Activated naive CD4-positive, alpha-beta T cell treated with anti-CD3 and anti-CD28 coated beads for 36 hours (primary cell): Measurements from ENCODE around the gene CACNA1S. TPM values are rescaled to one million over a fixed set of nuclear protein-coding genes. Genes with fewer than 3 reads are reported as not detected.

ENCODE experiments used
- CTCF ChIA-PET: fragments of 350-600 bp; sonication (Branson Sonifier 250); formaldehyde crosslinking; loops from one replicate; lab custom pipeline; 2021; ENCODE audit warnings: antibody characterized with exemption; lab: Charles Lee
- DNase-seq: peaks from one replicate; pipeline ENCODE4 v3.0.0-alpha.2; 2020
- H3K27ac Mint-ChIP-seq: one replicate; pipeline ENCODE4 v1.8.0; 2021; ENCODE audit warnings: mild to moderate bottlenecking, mixed read lengths
- H3K27me3 Mint-ChIP-seq: one replicate; pipeline ENCODE4 v1.8.0; 2021; ENCODE audit warnings: low read depth, mixed read lengths
- H3K36me3 Mint-ChIP-seq: one replicate; pipeline ENCODE4 v1.8.0; 2021; ENCODE audit warnings: low read depth, mixed read lengths
- H3K4me1 Mint-ChIP-seq: one replicate; pipeline ENCODE4 v1.8.0; 2021; ENCODE audit warnings: low read depth, mixed read lengths
- H3K4me3 Mint-ChIP-seq: one replicate; pipeline ENCODE4 v1.8.0; 2021; ENCODE audit warnings: mild to moderate bottlenecking, moderate library complexity, mixed read lengths
- H3K9me3 Mint-ChIP-seq: one replicate; pipeline ENCODE4 v1.8.0; 2021; ENCODE audit warnings: mixed read lengths
- intact Hi-C: fragments of 100-400 bp; cut with micrococcal nuclease; formaldehyde crosslinking; loops from one replicate; pipeline ENCODE4 v1.15.1; 2023
- total RNA-seq, 2 experiments: library from RNA; stranded (reverse); gene quantifications; one replicate each; pipeline ENCODE4 v1.2.3, GENCODE V29; 2021

Gene CACNA1S
- total RNA-seq, 2 experiments from 2014 or later, result not detected

DNA sequence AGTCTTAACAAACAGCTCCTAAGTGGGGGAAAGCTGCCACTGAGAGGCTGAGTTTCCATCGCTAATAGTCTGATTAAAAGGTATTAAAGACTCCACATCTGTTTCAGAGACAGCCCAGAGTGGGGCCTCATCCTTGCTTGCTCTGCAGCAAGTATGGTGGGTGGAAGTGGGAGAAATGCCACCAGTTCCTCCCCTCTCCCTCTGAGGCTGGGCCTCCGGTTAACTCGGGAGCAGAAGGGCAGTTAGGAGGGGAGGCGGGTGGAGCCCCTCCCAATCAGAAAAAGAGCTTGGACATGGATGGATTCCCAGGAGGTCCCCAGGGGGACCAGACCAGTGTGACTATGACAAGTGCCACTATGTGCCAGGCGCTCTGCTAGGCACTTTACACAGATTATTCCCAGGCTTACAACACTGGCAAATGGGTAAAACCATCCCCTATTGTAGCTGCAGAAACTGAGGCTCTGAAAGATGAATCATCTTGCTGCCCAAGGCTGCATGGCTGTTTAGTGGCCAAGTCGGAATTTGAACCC, 26.1 kb upstream of the CACNA1S start:
- Mint-ChIP-seq H3K4me3 (no peak overlapping the region), H3K4me1 (no peaks in the 10 kb centered on the region), H3K9me3 (no peaks in the 10 kb centered on the region), H3K27ac (no peak overlapping the region), H3K27me3 (no peaks in the 10 kb centered on the region), H3K36me3 (peaks cover 13% of the 10 kb centered on the region)
- no peak for DNase-seq
- intact Hi-C loops, result no loop called here
- CTCF ChIA-PET, result interaction anchor here (0.6 to 1.4 kb wide), 3 partner anchors 13 to 88 kb away, joined by 3 to 7 read pairs (median 3); partner anchors contain the start of gene TMEM9

DNA sequence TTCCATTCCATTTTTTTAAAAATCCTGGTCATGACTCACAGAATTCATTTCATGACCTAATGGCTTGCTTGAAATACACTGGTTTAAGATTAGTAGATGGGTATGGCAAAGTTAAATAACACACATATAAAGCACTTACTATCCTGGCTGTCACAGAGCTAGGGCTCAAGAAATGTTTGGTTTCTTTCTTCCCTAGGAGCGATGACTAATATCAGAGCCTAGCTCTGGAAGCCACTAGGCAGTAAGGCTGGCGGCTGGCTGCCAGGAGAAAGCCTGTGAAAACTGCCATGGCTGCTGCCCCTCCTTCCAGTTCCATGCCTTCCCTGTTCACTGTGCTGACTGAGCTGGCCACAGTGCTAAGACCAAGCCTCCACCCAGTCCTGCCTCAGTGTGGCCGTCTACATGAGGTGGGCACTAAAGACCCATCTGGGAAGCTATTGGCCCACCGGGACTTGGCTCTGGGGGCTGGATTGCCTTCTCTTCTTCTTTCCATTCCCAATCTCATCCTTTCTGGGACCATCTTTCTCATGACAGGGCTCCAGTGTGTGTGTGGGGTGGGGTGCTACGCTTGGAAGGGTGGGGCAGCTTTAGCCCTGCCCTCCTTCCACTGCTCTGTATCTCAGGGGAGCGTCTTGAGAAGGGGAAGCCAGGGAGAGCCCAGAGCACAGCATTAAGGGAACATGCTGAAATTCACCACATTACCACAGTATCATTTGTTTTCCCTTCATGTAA, 25.5 kb upstream of the CACNA1S start:
- Mint-ChIP-seq H3K27me3 (no peaks in the 10 kb centered on the region), H3K4me3 (no peak overlapping the region), H3K9me3 (no peaks in the 10 kb centered on the region), H3K4me1 (no peaks in the 10 kb centered on the region), H3K36me3 (peaks cover 14% of the 10 kb centered on the region), H3K27ac (no peak overlapping the region)
- intact Hi-C loops, result no loop called here
- no peak for DNase-seq
- CTCF ChIA-PET, result interaction anchor here (0.8 to 1.4 kb wide), 2 partner anchors 12 to 17 kb away, joined by 3 to 7 read pairs; partner anchors contain the start of gene TMEM9

DNA sequence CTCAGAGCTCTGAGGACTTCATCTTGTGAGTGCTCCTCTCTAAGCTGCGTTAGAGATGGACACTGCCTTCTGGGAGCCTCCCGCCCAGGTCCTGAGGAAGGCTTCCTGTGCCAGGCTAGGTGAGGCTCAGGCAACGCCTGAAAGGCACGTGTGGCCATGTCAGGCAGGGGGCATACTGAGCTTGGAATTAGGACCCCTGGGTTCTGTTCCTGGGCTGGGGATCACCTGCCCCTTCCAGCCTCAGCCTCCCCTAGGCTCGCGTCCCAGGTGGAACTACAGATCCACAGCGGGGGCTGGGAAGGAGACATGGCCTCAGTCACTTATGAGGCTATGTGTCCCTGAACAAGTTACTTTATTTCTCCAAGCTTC, 24.8 kb upstream of the CACNA1S start:
- no peak overlapping the region for H3K4me3 Mint-ChIP-seq
- no peaks in the 10 kb centered on the region for H3K4me1 Mint-ChIP-seq
- CTCF ChIA-PET, result interaction anchor here (1.4 kb wide), 1 partner anchor 11 kb away, joined by 7 read pairs; no protein-coding TSS in a partner anchor
- intact Hi-C loops, result no loop called here
- H3K9me3 Mint-ChIP-seq, result no peaks in the 10 kb centered on the region
- DNase-seq, result no peak
- H3K36me3 Mint-ChIP-seq, result peaks cover 14% of the 10 kb centered on the region
- no peak overlapping the region for H3K27ac Mint-ChIP-seq
- H3K27me3 Mint-ChIP-seq, result no peaks in the 10 kb centered on the region

DNA sequence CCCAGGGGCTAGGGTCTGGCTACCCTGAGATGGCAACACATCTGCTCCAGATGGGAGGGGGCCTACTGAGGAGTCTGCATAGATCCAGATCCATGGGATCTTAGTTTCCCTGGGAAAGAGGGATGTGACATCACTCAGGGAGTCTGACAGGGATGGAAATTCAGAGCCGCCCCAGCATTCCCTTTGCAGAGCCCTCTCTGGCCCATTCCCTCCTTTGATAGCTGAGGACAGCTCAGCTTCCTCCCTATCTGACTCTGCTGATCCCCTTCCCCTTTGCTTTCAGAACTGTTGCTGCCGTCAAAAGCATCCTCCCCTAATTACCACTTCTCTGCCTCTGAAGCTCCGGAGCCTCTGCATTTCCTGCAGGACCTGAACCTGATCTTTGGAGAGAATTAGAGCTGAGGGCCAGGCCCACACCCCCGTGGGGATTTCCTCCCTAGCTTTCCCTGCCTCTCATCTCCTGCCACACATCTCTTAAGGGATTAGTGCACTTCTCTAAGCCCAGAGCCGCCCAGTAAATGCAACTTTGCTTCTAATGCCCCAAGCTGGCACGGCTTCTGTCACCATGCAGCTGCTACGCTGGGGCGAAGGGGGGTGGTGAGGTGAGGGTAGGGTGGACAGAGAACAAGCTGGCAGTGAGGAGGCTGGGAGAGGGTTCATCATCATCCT, 24.3 kb upstream of the CACNA1S start:
- H3K27me3 Mint-ChIP-seq, result no peaks in the 10 kb centered on the region
- no peaks in the 10 kb centered on the region for H3K9me3 Mint-ChIP-seq
- H3K36me3 Mint-ChIP-seq, result peaks cover 14% of the 10 kb centered on the region
- no peak for DNase-seq
- no peak overlapping the region for H3K27ac Mint-ChIP-seq
- intact Hi-C loops, result no loop called here
- CTCF ChIA-PET, result no interaction called here
- no peaks in the 10 kb centered on the region for H3K4me1 Mint-ChIP-seq
- H3K4me3 Mint-ChIP-seq, result no peak overlapping the region

DNA sequence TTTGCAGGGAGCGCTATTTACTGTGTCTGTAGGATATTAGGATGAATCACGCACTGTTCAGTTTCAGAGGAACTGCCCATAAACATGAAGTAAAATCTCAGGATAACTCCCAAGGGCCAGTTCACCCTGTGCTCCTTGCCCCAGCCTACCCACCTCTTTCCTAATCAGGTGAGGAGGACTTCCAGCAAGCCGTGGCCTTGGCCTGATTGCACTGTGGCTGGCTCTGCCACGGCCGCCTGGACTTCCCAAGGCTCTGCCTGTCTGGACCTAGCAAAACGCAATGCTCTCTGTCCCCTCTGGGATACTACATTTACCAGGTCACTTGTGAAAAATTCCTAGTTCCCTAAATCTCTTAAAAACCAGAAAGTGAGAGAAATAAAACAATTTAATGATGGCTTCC, 22.2 kb upstream of the CACNA1S start:
- DNase-seq, result no peak
- Mint-ChIP-seq H3K4me1 (no peaks in the 10 kb centered on the region), H3K27ac (no peak overlapping the region), H3K36me3 (peaks cover 11% of the 10 kb centered on the region), H3K27me3 (no peaks in the 10 kb centered on the region), H3K4me3 (no peak overlapping the region), H3K9me3 (no peaks in the 10 kb centered on the region)
- CTCF ChIA-PET, result no interaction called here
- intact Hi-C loops, result no loop called here

DNA sequence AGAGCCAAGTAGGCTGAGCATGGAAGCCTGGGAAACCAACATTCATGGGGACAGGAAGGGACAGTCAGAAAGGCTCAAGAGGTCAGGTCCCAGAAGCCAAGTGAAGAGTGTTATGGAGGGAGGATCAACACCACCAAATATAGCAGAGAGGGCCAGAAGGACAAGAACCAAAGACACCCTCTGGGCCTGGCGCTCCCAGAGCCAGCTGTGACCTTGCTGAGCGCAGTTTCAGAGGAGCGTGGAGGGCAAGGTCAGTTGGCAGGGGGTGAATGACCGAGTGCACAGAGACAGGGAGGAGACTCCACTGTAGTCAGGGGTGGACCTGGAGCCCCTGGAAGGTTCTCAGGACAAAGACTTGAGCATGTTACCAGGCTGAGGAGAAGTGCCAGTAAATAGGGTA, 19.2 kb upstream of the CACNA1S start:
- intact Hi-C loops, result no loop called here
- H3K36me3 Mint-ChIP-seq, result peaks cover 8% of the 10 kb centered on the region
- no peaks in the 10 kb centered on the region for H3K4me1 Mint-ChIP-seq
- CTCF ChIA-PET, result no interaction called here
- no peak overlapping the region for H3K27ac Mint-ChIP-seq
- no peaks in the 10 kb centered on the region for H3K9me3 Mint-ChIP-seq
- H3K4me3 Mint-ChIP-seq, result no peak overlapping the region
- peaks cover 7% of the 10 kb centered on the region for H3K27me3 Mint-ChIP-seq
- DNase-seq, result no peak

DNA sequence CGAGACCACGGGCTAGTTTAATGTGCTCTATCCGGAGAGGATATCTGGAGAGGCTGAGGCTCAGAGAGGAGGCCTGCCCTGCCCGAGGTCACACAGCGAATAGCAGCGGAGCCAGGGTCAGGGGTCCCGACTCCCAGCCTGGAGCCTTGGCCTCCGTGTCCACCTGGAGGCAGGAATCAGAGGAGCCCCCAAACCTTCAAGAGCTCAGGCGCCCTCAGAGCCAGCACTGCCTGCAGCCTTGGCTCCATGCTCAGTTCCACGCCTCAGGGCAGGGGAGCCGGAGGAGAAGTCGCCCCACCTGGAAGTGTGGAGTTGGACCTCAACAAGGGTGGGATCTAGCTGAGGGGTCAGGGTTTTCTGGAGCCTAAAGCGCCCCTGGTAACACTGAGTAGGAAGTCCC, 16.7 kb upstream of the CACNA1S start:
- no peaks in the 10 kb centered on the region for H3K4me1 Mint-ChIP-seq
- intact Hi-C loops, result no loop called here
- H3K27ac Mint-ChIP-seq, result no peak overlapping the region
- H3K9me3 Mint-ChIP-seq, result no peaks in the 10 kb centered on the region
- no peak overlapping the region for H3K4me3 Mint-ChIP-seq
- DNase-seq, result no peak
- peaks cover 7% of the 10 kb centered on the region for H3K27me3 Mint-ChIP-seq
- CTCF ChIA-PET, result interaction anchor here (0.9 to 1.4 kb wide), 2 partner anchors 9 to 49 kb away, joined by 3 to 4 read pairs; no protein-coding TSS in a partner anchor
- H3K36me3 Mint-ChIP-seq, result peaks cover 2% of the 10 kb centered on the region

DNA sequence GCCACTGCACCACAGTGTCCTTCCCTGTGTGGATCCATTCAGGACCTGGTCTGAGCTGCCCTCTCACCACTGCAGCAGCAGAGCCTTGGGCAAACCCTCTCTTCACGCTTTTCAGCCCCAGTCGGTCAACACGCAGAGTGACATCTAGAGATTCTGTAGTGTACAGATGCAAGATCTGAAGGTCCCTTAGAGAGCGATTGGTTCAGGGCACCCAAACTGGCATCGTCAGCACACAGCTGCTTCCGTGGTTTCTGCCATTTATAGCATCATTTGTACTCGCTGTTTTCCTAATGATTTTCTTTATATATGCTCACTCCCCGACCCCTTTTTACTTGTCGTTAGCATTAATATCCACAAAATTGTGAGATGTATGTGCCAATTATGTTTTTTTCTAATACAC, 16.2 kb upstream of the CACNA1S start:
- no peak for DNase-seq
- H3K36me3 Mint-ChIP-seq, result peaks cover 2% of the 10 kb centered on the region
- CTCF ChIA-PET, result interaction anchor here (1.4 kb wide), 1 partner anchor 9 kb away, joined by 4 read pairs; no protein-coding TSS in a partner anchor
- H3K4me1 Mint-ChIP-seq, result no peaks in the 10 kb centered on the region
- H3K27me3 Mint-ChIP-seq, result peaks cover 7% of the 10 kb centered on the region
- no peaks in the 10 kb centered on the region for H3K9me3 Mint-ChIP-seq
- intact Hi-C loops, result no loop called here
- H3K27ac Mint-ChIP-seq, result no peak overlapping the region
- no peak overlapping the region for H3K4me3 Mint-ChIP-seq

DNA sequence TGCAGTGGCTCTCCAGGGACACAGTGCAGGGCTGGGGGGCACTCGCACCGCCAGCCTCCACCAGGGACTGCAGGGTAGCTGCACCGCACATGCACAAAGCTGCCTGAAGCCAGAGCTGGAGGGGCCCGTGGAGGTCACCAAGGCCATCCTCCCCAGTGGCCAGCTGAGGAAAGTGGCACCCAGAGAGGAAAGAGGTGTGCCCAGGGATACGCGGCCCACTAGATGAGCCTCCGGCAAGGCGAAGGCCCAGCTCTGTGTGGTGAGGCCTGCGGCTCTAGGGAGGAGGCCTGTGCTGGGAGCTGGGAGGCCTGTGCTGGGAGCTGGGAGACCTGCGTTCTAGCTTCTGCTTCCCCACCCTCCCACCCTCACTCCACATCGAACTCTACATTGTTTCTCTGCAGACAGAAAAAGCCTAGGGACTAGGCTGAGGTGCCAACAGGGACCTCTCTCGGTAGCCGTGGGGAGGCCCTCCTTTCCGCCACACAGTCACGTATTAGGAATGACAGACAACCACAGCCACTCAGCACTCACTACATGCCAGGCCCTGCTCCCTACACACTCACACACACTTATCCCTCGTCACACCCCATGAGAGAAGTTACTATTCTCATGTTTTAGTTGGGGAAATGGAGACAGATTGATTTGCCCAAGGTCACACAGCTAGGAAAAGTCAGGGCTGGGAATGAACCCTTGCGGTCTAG, 15.7 kb upstream of the CACNA1S start:
- H3K36me3 Mint-ChIP-seq, result peaks cover 2% of the 10 kb centered on the region
- no peak overlapping the region for H3K4me3 Mint-ChIP-seq
- H3K27me3 Mint-ChIP-seq, result peaks cover 7% of the 10 kb centered on the region
- H3K27ac Mint-ChIP-seq, result no peak overlapping the region
- no peak for DNase-seq
- no peaks in the 10 kb centered on the region for H3K9me3 Mint-ChIP-seq
- intact Hi-C loops, result no loop called here
- H3K4me1 Mint-ChIP-seq, result no peaks in the 10 kb centered on the region
- CTCF ChIA-PET, result interaction anchor here (1.4 kb wide), 1 partner anchor 8 kb away, joined by 4 read pairs; no protein-coding TSS in a partner anchor

DNA sequence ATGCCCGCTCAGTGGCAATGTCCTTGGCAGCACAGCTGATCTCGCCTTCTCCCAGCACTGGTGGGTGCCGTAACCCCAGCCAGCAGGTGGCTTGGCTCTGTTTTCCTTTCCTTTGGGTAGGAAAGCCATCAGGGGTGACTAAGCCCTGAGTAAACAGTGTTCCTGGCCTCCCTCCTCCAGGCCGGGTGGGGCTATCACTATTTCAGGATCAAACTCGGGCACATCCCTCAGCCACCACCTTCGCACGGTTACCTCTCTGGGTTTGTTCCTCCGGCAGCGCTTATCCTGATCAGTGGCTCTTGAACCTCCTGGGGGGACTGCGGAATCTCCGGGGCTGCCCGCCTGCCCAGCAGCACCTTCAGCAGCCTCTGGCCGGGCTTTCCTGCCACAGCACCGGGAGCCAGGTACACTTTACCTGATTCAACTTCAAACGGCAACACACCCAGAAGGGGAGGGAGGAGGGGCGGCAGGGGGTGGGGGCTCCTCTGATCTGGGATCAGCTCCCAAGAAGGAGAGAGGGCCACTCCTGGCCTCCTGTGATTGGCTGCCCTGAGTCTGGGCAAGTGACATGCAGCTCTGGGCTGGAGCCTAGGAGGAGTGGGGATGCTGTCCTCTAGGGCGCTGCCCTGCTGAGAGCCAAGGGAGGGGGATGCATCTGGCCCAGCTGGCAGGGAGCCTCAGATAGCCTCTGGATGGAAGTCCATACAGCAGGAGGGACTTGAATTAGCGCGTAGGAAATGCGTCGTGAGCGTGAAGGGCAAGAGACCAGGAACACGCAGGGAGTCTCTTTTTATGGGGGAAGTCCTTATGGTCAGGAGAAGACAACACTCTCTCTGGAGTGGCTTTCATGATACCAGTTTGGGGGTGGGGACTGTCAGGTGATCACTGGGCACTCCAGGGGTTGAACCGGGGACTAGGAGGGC, 14.9 kb upstream of the CACNA1S start, which contains the start of gene ASCL5:
Gene ASCL5 (minus strand): TSS at position 353 of the 923 bp plus-strand sequence. CDS start 11,812 bp downstream, outside the sequence.
- Mint-ChIP-seq H3K9me3 (no peaks in the 10 kb centered on the region), H3K4me3 (no peak within 1 kb of the TSS), H3K36me3 (no peaks in the 10 kb centered on the region), H3K4me1 (no peaks in the 10 kb centered on the region), H3K27me3 (peaks cover 7% of the 10 kb centered on the region), H3K27ac (no peak within 1 kb of the TSS)
- CTCF ChIA-PET, result interaction anchor here (1.5 kb wide), 1 partner anchor 154 kb away, joined by 5 read pairs; no protein-coding TSS in a partner anchor
- intact Hi-C loops, result no loop called here
- no peak for DNase-seq

DNA sequence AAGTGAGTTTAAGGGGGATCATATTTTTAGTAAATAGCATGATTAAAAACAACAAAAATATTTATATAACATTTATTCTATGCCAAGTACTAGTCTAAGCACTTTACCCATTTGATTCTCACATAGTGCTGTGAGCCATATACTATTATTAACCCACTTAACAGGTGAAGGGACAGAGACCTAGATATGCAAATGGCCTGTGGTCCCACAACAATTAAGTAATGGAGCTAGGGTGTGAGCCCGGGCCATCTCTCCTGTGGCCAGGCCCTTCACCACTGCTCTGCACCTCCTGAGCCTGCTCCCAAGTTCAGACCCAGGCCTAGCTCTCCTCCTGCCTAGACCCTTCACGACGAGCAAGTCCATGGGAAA, 14.2 kb upstream of the CACNA1S start:
- Mint-ChIP-seq H3K27me3 (peaks cover 7% of the 10 kb centered on the region), H3K27ac (no peak overlapping the region), H3K4me3 (no peak overlapping the region), H3K9me3 (no peaks in the 10 kb centered on the region), H3K36me3 (no peaks in the 10 kb centered on the region), H3K4me1 (no peaks in the 10 kb centered on the region)
- DNase-seq, result no peak
- CTCF ChIA-PET, result interaction anchor here (1.5 to 1.7 kb wide), 2 partner anchors 11 to 154 kb away, joined by 5 to 7 read pairs; no protein-coding TSS in a partner anchor
- intact Hi-C loops, result no loop called here
